ENCODE results near the gene KDM4D.

GRCh38 chr11:94934362-94934761, 39.1 kb upstream of the KDM4D start:
- TF ChIP-seq CTCF (conservative IDR thresholded peaks at IDR 0.05 in 1 of 2, IDR thresholded peaks at IDR 0.05 in 1 of 2; ENCODE audit: extremely low read depth in 1 of 2, insufficient read depth in 1 of 2, low read depth in 1 of 2, low read length in 2 of 2) (no peak), EZH2 (IDR thresholded peaks at IDR 0.05; ENCODE audit: borderline replicate concordance, low read length) (no peak)

All from mammary epithelial cell (primary cell).